OCI-LY7 (cell line): Measurements from ENCODE around the gene RBBP7. TPM values are rescaled to one million over a fixed set of nuclear protein-coding genes. Genes with fewer than 3 reads are reported as not detected.

Experiments used
- BruUV-seq: library from RNA; stranded (reverse); fragments of 400-500 nt; replicated peaks from 2 replicates; lab custom pipeline; 2021; lab: Mats Ljungman, UMichigan
- CTCF ChIA-PET: fragments of 300-600 bp; sonication (Branson Sonifier 250); formaldehyde crosslinking; loops from one replicate; lab custom pipeline; 2022; ENCODE audit warnings: antibody characterized with exemption; ENCODE audit not compliant: unreplicated experiment; lab: Charles Lee
- POLR2A ChIA-PET: fragments of 300-600 bp; sonication (Branson Sonifier 250); formaldehyde crosslinking; loops from one replicate; lab custom pipeline; 2022; ENCODE audit warnings: antibody characterized with exemption; lab: Charles Lee
- DNase-seq: peaks from one replicate; pipeline ENCODE4 v3.0.0-alpha.2; 2015; ENCODE audit warnings: low spot score
- H2AFZ ChIP-seq: fragments of 200-600 bp; sonication (generic), shearing (Covaris generic); 2 replicates; pipeline ENCODE4 v1.6.1; 2014; ENCODE audit warnings: mild to moderate bottlenecking, antibody characterized with exemption, low read length, moderate library complexity
- H3K27ac ChIP-seq: fragments of 200-600 bp; sonication (generic); 2 replicates; pipeline ENCODE4 v1.5.1; 2014; ENCODE audit warnings: mixed run types, low read depth, mild to moderate bottlenecking, moderate library complexity, low read length, inconsistent platforms; ENCODE audit not compliant: poor library complexity, severe bottlenecking
- H3K36me3 ChIP-seq: fragments of 200-600 bp; sonication (generic); 2 replicates; pipeline ENCODE4 v1.6.1; 2014; ENCODE audit warnings: mild to moderate bottlenecking, antibody characterized with exemption, low read length, moderate library complexity, mixed read lengths; ENCODE audit not compliant: insufficient read depth
- H3K4me1 ChIP-seq: fragments of 200-600 bp; sonication (generic); 2 replicates; pipeline ENCODE4 v1.5.1; 2014; ENCODE audit warnings: mild to moderate bottlenecking, low read length; ENCODE audit not compliant: insufficient read depth, poor library complexity, severe bottlenecking
- H3K4me2 ChIP-seq: fragments of 200-600 bp; sonication (generic); 2 replicates; pipeline ENCODE4 v1.6.1; 2014; ENCODE audit warnings: mild to moderate bottlenecking, low read length
- H3K4me3 ChIP-seq: fragments of 200-600 bp; sonication (generic); 2 replicates; pipeline ENCODE4 v1.5.1; 2014; ENCODE audit warnings: mild to moderate bottlenecking, low read depth, low read length; ENCODE audit not compliant: poor library complexity, severe bottlenecking
- H3K79me2 ChIP-seq: fragments of 200-600 bp; sonication (generic); 2 replicates; pipeline ENCODE4 v1.6.1; 2016; ENCODE audit warnings: low read depth, mild to moderate bottlenecking, low read length, moderate library complexity, mixed read lengths; ENCODE audit not compliant: insufficient read depth
- H3K9me2 ChIP-seq: fragments of 200-600 bp; sonication (generic); 2 replicates; pipeline ENCODE4 v1.6.1; 2016; ENCODE audit warnings: mild to moderate bottlenecking, low read length, mixed read lengths; ENCODE audit not compliant: insufficient read depth
- H3K9me3 ChIP-seq: fragments of 200-600 bp; sonication (generic); 2 replicates; pipeline ENCODE4 v1.6.1; 2014; ENCODE audit warnings: mild to moderate bottlenecking, mixed run types, low read length, mixed read lengths
- H4K20me1 ChIP-seq: fragments of 200-600 bp; sonication (generic); 2 replicates; pipeline ENCODE4 v1.6.1; 2014; ENCODE audit warnings: mild to moderate bottlenecking, antibody characterized with exemption, low read length, moderate library complexity, mixed read lengths; ENCODE audit not compliant: insufficient read depth
- EZH2phosphoT487 ChIP-seq: fragments of 200-600 bp; sonication (generic); IDR thresholded peaks from 2 replicates; pipeline ENCODE4 v1.6.1; 2018; ENCODE audit warnings: low read depth, borderline replicate concordance, mild to moderate bottlenecking, mixed run types, antibody characterized with exemption, low read length, moderate library complexity, mixed read lengths
- intact Hi-C: fragments of 100-400 bp; cut with micrococcal nuclease; formaldehyde crosslinking; loops from one replicate; pipeline ENCODE4 v1.10.0; 2022; ENCODE audit not compliant: unreplicated experiment
- total RNA-seq, 2 experiments: library from RNA; depleted of rRNA in 1 of 2; stranded (reverse); fragments of >200 nt in 1 of 2; shearing (Covaris generic) in 1 of 2; gene quantifications; 2 replicates each; pipeline ENCODE4 v1.2.3, GENCODE V29; 2014 to 2022
- TF ChIP-seq, protein P1 (sequence below): fragments of 200-600 bp; sonication (generic); conservative IDR thresholded peaks from 2 replicates; pipeline ENCODE4 v1.5.1; 2014; ENCODE audit warnings: mild to moderate bottlenecking, antibody characterized with exemption, low read length, moderate library complexity, mixed read lengths

RBBP7 gene
- total RNA-seq, 2 experiments from 2014 or later: 161 to 251 TPM

- peaks cover 80% of the 10 kb centered on the region for H3K36me3 ChIP-seq
- no peaks in the 10 kb centered on the region for H3K9me2 ChIP-seq
- H3K9me3 ChIP-seq: no peaks in the 10 kb centered on the region
- H4K20me1 ChIP-seq: 0 out of 2 replicates have a peak, but pooled peaks cover 5% of the 10 kb centered on the region
- intact Hi-C loops: no loop called here
- H3K79me2 ChIP-seq: peaks cover 71% of the 10 kb centered on the region
- no peak for TF ChIP-seq EZH2phosphoT487
- TF ChIP-seq, protein P1, sequence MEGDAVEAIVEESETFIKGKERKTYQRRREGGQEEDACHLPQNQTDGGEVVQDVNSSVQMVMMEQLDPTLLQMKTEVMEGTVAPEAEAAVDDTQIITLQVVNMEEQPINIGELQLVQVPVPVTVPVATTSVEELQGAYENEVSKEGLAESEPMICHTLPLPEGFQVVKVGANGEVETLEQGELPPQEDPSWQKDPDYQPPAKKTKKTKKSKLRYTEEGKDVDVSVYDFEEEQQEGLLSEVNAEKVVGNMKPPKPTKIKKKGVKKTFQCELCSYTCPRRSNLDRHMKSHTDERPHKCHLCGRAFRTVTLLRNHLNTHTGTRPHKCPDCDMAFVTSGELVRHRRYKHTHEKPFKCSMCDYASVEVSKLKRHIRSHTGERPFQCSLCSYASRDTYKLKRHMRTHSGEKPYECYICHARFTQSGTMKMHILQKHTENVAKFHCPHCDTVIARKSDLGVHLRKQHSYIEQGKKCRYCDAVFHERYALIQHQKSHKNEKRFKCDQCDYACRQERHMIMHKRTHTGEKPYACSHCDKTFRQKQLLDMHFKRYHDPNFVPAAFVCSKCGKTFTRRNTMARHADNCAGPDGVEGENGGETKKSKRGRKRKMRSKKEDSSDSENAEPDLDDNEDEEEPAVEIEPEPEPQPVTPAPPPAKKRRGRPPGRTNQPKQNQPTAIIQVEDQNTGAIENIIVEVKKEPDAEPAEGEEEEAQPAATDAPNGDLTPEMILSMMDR: no peak
- no peak overlapping the region for H3K27ac ChIP-seq
- peaks cover 8% of the 10 kb centered on the region for H3K4me1 ChIP-seq
- no peak overlapping the region for H3K4me3 ChIP-seq
- H3K4me2 ChIP-seq: no peak overlapping the region
- DNase-seq: no peak
- BruUV-seq: no TSS peak
- CTCF ChIA-PET: no interaction called here
- H2AFZ ChIP-seq: no peak overlapping the region
- POLR2A ChIA-PET: interaction anchor here (0.7 kb wide), 1 partner anchor 10 kb away, joined by 3 read pairs; no protein-coding TSS in a partner anchor
Measured at GRCh38 chrX:16814597-16814996, 55.6 kb downstream of the RBBP7 start.

- Histone ChIP-seq H3K4me3 (no peak overlapping the region), H2AFZ (no peak overlapping the region), H3K9me2 (no peaks in the 10 kb centered on the region), H3K27ac (peak overlapping the region; percentile 35), H3K36me3 (peaks cover 57% of the 10 kb centered on the region), H3K4me1 (peaks cover 47% of the 10 kb centered on the region), H3K4me2 (peak overlapping the region; percentile 22), H3K9me3 (no peaks in the 10 kb centered on the region), H4K20me1 (no peaks in the 10 kb centered on the region; the same call in 1 of the 2 replicates), H3K79me2 (peaks cover 81% of the 10 kb centered on the region)
- intact Hi-C loops: loop anchor here (5.0 kb wide), 1 partner anchor 91 kb away; the partner anchor contains the start of gene SYAP1
- TF ChIP-seq, protein P1: no peak
- TF ChIP-seq EZH2phosphoT487: no peak
- DNase-seq: no peak
- CTCF ChIA-PET: no interaction called here
- POLR2A ChIA-PET: interaction anchor here (1.0 to 2.4 kb wide), 2 partner anchors 10 to 16 kb away, joined by 4 to 13 read pairs; no protein-coding TSS in a partner anchor
- no TSS peak for BruUV-seq
Measured at GRCh38 chrX:16807976-16808542, 62.1 kb downstream of the RBBP7 start.

GRCh38 chrX:16807548-16807947 is 62.6 kb downstream of the RBBP7 start:
- no peak overlapping the region for H3K4me3 ChIP-seq
- peak overlapping the region; percentile 22 for H3K4me2 ChIP-seq
- H3K27ac ChIP-seq: peak overlapping the region; percentile 35
- POLR2A ChIA-PET: interaction anchor here (1.0 to 2.4 kb wide), 2 partner anchors 10 to 17 kb away, joined by 4 to 13 read pairs; no protein-coding TSS in a partner anchor
- no peak for TF ChIP-seq EZH2phosphoT487
- TF ChIP-seq, protein P1: no peak
- CTCF ChIA-PET: no interaction called here
- H2AFZ ChIP-seq: no peak overlapping the region
- no peaks in the 10 kb centered on the region; the same call in 1 of the 2 replicates for H4K20me1 ChIP-seq
- H3K9me2 ChIP-seq: no peaks in the 10 kb centered on the region
- no TSS peak for BruUV-seq
- intact Hi-C loops: loop anchor here (5.0 kb wide), 1 partner anchor 90 kb away; the partner anchor contains the start of gene SYAP1
- peaks cover 82% of the 10 kb centered on the region for H3K79me2 ChIP-seq
- peaks cover 50% of the 10 kb centered on the region for H3K4me1 ChIP-seq
- no peak for DNase-seq
- H3K9me3 ChIP-seq: no peaks in the 10 kb centered on the region
- peaks cover 57% of the 10 kb centered on the region for H3K36me3 ChIP-seq
